ENCODE measurements around the gene NDUFA8. TPM values are rescaled to one million over a fixed set of nuclear protein-coding genes. Genes with fewer than 3 reads are reported as not detected.

The NDUFA8 gene
- total RNA-seq, 1 experiment from 2014 or later = 60.7 TPM

DNA sequence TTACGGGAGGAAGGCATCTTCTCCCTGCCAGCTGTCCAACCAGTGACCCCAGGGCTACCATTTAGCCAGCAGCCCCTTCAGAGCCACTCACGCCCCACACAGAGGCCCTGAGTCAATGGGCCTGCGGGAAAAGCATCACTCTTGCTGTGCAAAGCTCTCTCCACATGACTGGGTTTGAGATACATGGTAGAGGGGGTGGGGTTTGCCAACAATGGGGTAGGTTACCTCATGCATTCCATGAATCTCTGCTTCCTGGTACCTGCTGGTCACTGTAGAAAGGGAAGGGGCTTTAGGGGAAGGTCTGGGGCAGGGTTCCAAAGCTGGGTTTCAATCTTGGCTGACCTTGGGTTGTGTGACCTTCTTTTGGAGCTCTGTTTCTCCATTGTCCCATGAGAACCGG lies 43.5 kb downstream of the NDUFA8 start:
- Histone ChIP-seq H3K27ac (ENCODE audit: insufficient read length, low read depth, low read length) (no peak overlapping the region), H2BK20ac (ENCODE audit: low read depth, low read length, poor library complexity, severe bottlenecking) (no peak overlapping the region), H4K8ac (replicated peaks; ENCODE audit: insufficient read length, low read depth, low read length) (no peak overlapping the region), H3K9me3 (ENCODE audit: control insufficient read depth, low read depth, low read length) (no peaks in the 10 kb centered on the region), H2AFZ (ENCODE audit: low read length) (no peak overlapping the region), H3K4me2 (ENCODE audit: insufficient read depth, insufficient read length, low read length) (no peak overlapping the region), H3K56ac (ENCODE audit: insufficient read length, low read depth, low read length) (no peak overlapping the region), H2BK12ac (ENCODE audit: insufficient read length, low read depth, low read length) (no peak overlapping the region), H2AK5ac (ENCODE audit: insufficient read length, low read length) (no peak overlapping the region), H3K27me3 (ENCODE audit: insufficient read depth, low read length) (no peaks in the 10 kb centered on the region), H4K5ac (ENCODE audit: insufficient read length, low read depth, low read length) (no peak overlapping the region), H3K14ac (ENCODE audit: insufficient read depth, low read length) (peak overlapping the region; percentile 62), H2BK5ac (ENCODE audit: insufficient read length, low read length) (no peak overlapping the region), H3K23ac (ENCODE audit: insufficient read length, low read depth, low read length) (no peak overlapping the region), H3K4ac (ENCODE audit: low read depth, low read length) (no peak overlapping the region), H3K79me2 (ENCODE audit: insufficient read depth, low read length) (no peaks in the 10 kb centered on the region), H3K23me2 (ENCODE audit: insufficient read length, low read depth, low read length, poor library complexity, severe bottlenecking) (no peaks in the 10 kb centered on the region), H3K9ac (ENCODE audit: extremely low read depth, insufficient read length, low read length) (no peak overlapping the region), H2BK15ac (ENCODE audit: low read depth, low read length) (no peak overlapping the region), H3K4me1 (ENCODE audit: insufficient read depth, low read length) (peaks cover 5% of the 10 kb centered on the region; the same call in 1 of the 2 replicates), H4K20me1 (ENCODE audit: control insufficient read depth, insufficient read depth, insufficient read length) (no peaks in the 10 kb centered on the region), H4K91ac (ENCODE audit: insufficient read length, low read depth, low read length) (peak overlapping the region; percentile 4), H3K18ac (ENCODE audit: insufficient read length, low read depth, low read length) (peak overlapping the region; percentile 82), H3T11ph (ENCODE audit: low read length) (no peak overlapping the region), H2BK120ac (ENCODE audit: low read depth, low read length, poor library complexity, severe bottlenecking) (no peak overlapping the region), H3K79me1 (ENCODE audit: insufficient read depth, low read depth, low read length, poor library complexity, severe bottlenecking) (no peaks in the 10 kb centered on the region)
- no peak for DNase-seq
- TF ChIP-seq CTCF (conservative IDR thresholded peaks at IDR 0.05) = no peak
- Mint-ChIP-seq H3K27me3 (ENCODE audit: low read depth) (no peaks in the 10 kb centered on the region; the same call in none of the 2 replicates), H3K36me3 (ENCODE audit: insufficient read depth in 1 of 3, low read depth in 3 of 3) (no peaks in the 10 kb centered on the region), H3K27ac (peak overlapping the region; percentile 36 to 96 (median 77); a peak in 4 of 7 replicates), H3K4me1 (peaks cover 41 to 44% of the 10 kb centered on the region in 2 experiments), H3K4me3 (0 out of 5 replicates have a peak overlapping the region, but pooled peaks of 1 of the 2 experiments have one; percentile 27), H3K9me3 (no peaks in the 10 kb centered on the region)
- WGBS (ENCODE audit: extremely low coverage, insufficient read length, low lambda C conversion rate) = no CpG with 5 or more reads among the region's 4 CpGs

Measured in H9 (cell line).